ENCODE data around the gene TAS2R19. TPM values are rescaled to one million over a fixed set of nuclear protein-coding genes. Genes with fewer than 3 reads are reported as not detected.
"Not testable (repeated sequence)": the region's sequence is repeated elsewhere in the genome, so short reads cannot be mapped to it uniquely, and the experiment has no call there.

The TAS2R19 gene
- total RNA-seq, 1 experiment from 2014 or later, result 1.4 TPM

GRCh38 chr12:11033959-11034358, 11.5 kb upstream of the TAS2R19 start:
- Mint-ChIP-seq H3K9me3 (peaks cover 18% of the 10 kb centered on the region), H3K36me3 (peaks cover 21% of the 10 kb centered on the region)
- H3K4me3 Mint-ChIP-seq; H3K27ac Mint-ChIP-seq; DNase-seq (ENCODE audit: low spot score); ATAC-seq; POLR2A ChIA-PET; H3K27me3 Mint-ChIP-seq (ENCODE audit: low read depth); H3K4me1 Mint-ChIP-seq; CTCF ChIA-PET: not testable (repeated sequence)

GRCh38 chr12:11031307-11031706, 8.9 kb upstream of the TAS2R19 start, which contains the start of gene TAS2R31:
TSS of gene TAS2R31 (minus strand) at chr12:11031407. CDS start at chr12:11031335, 72 bp downstream.
- Mint-ChIP-seq H3K27me3 (ENCODE audit: low read depth) (no peaks in the 10 kb centered on the region), H3K36me3 (peaks cover 16% of the 10 kb centered on the region), H3K4me1 (no peaks in the 10 kb centered on the region), H3K4me3 (no peak within 1 kb of the TSS), H3K9me3 (peaks cover 13% of the 10 kb centered on the region), H3K27ac (no peak within 1 kb of the TSS)
- DNase-seq (ENCODE audit: low spot score) (no peak), ATAC-seq (no peak)
- CTCF ChIA-PET, result interaction anchor here (0.6 kb wide), 1 partner anchor 657 kb away, joined by 3 read pairs; no protein-coding TSS in a partner anchor
- POLR2A ChIA-PET, result no interaction called here
- no peak for TF ChIP-seq ZBTB43 (CRISPR knock-in tag; IDR thresholded peaks at IDR 0.05)
- no peak for TF ChIP-seq CREM (CRISPR knock-in tag; IDR thresholded peaks at IDR 0.05)
- no peak for TF ChIP-seq USF1 (CRISPR knock-in tag; IDR thresholded peaks at IDR 0.05)
- no peak for TF ChIP-seq HMGXB4 (CRISPR knock-in tag; IDR thresholded peaks at IDR 0.05)
- TF ChIP-seq FOXJ3 (CRISPR knock-in tag; IDR thresholded peaks at IDR 0.05; ENCODE audit: borderline replicate concordance), result no peak
- no peak for TF ChIP-seq ZNF423 (CRISPR knock-in tag; IDR thresholded peaks at IDR 0.05)
- TF ChIP-seq FOXP4 (CRISPR knock-in tag; IDR thresholded peaks at IDR 0.05), result no peak
- TF ChIP-seq ELF4 (CRISPR knock-in tag; IDR thresholded peaks at IDR 0.05; ENCODE audit: low read depth), result no peak
- TF ChIP-seq ZNF512 (CRISPR knock-in tag; IDR thresholded peaks at IDR 0.05; ENCODE audit: borderline replicate concordance), result no peak
- TF ChIP-seq CBFB (CRISPR knock-in tag; IDR thresholded peaks at IDR 0.05; ENCODE audit: low read depth), result no peak
- TF ChIP-seq SMAD3 (CRISPR knock-in tag; IDR thresholded peaks at IDR 0.05; ENCODE audit: borderline replicate concordance), result no peak
- no peak for TF ChIP-seq AR (CRISPR knock-in tag; IDR thresholded peaks at IDR 0.05)
- no peak for TF ChIP-seq ATF3 (CRISPR knock-in tag; conservative IDR thresholded peaks at IDR 0.05)
- no peak for TF ChIP-seq CTCF (IDR thresholded peaks at IDR 0.05)
- TF ChIP-seq STAT6 (CRISPR knock-in tag; conservative IDR thresholded peaks at IDR 0.05; ENCODE audit: low read depth), result no peak
- no peak for TF ChIP-seq ZNF219 (CRISPR knock-in tag; IDR thresholded peaks at IDR 0.05; ENCODE audit: borderline replicate concordance)

All from WTC11 (cell line).